ENCODE data around the gene NEMP2. TPM values are rescaled to one million over a fixed set of nuclear protein-coding genes. Genes with fewer than 3 reads are reported as not detected.

Gene NEMP2
- total RNA-seq, 1 donor from 2014 or later: 21.1 TPM

- Mint-ChIP-seq H3K4me1 (peaks cover 10% of the 10 kb centered on the region), H3K36me3 (peaks cover 17% of the 10 kb centered on the region), H3K9me3 (peaks cover 19% of the 10 kb centered on the region), H3K27ac (no peak overlapping the region), H3K27me3 (ENCODE audit: low read depth) (no peaks in the 10 kb centered on the region), H3K4me3 (no peak overlapping the region)
- DNase-seq (ENCODE audit: low spot score in 2 of 2, unreplicated experiment in 2 of 2): no peak
- TF ChIP-seq CTCF (IDR thresholded peaks at IDR 0.05; ENCODE audit: unreplicated experiment): no peak
Observed at GRCh38 chr2:190564838-190565237, 30.3 kb upstream of the NEMP2 start.

GRCh38 chr2:190563646-190564045 is 29.1 kb upstream of the NEMP2 start:
- no peaks in the 10 kb centered on the region for H3K27me3 Mint-ChIP-seq (ENCODE audit: low read depth)
- H3K9me3 Mint-ChIP-seq: peaks cover 19% of the 10 kb centered on the region
- H3K27ac Mint-ChIP-seq: no peak overlapping the region
- TF ChIP-seq CTCF (IDR thresholded peaks at IDR 0.05; ENCODE audit: unreplicated experiment): no peak
- no peak overlapping the region for H3K4me3 Mint-ChIP-seq
- peaks cover 10% of the 10 kb centered on the region for H3K4me1 Mint-ChIP-seq
- no peak for DNase-seq (ENCODE audit: low spot score in 2 of 2, unreplicated experiment in 2 of 2)
- H3K36me3 Mint-ChIP-seq: peaks cover 17% of the 10 kb centered on the region

- Mint-ChIP-seq H3K9me3 (peaks cover 17% of the 10 kb centered on the region), H3K27me3 (ENCODE audit: low read depth) (no peaks in the 10 kb centered on the region), H3K4me3 (no peak overlapping the region), H3K27ac (peak overlapping the region; percentile 52), H3K4me1 (peaks cover 10% of the 10 kb centered on the region), H3K36me3 (peaks cover 15% of the 10 kb centered on the region)
- DNase-seq (ENCODE audit: low spot score in 2 of 2, unreplicated experiment in 2 of 2): no peak
- TF ChIP-seq CTCF (IDR thresholded peaks at IDR 0.05; ENCODE audit: unreplicated experiment): no peak
Observed at GRCh38 chr2:190563109-190563508, 28.6 kb upstream of the NEMP2 start.

GRCh38 chr2:190562121-190562520 is 27.6 kb upstream of the NEMP2 start:
- H3K27ac Mint-ChIP-seq: no peak overlapping the region
- DNase-seq (ENCODE audit: low spot score in 2 of 2, unreplicated experiment in 2 of 2): no peak
- H3K9me3 Mint-ChIP-seq: peaks cover 15% of the 10 kb centered on the region
- H3K27me3 Mint-ChIP-seq (ENCODE audit: low read depth): no peaks in the 10 kb centered on the region
- H3K36me3 Mint-ChIP-seq: peaks cover 8% of the 10 kb centered on the region
- no peak overlapping the region for H3K4me3 Mint-ChIP-seq
- H3K4me1 Mint-ChIP-seq: peaks cover 10% of the 10 kb centered on the region
- no peak for TF ChIP-seq CTCF (IDR thresholded peaks at IDR 0.05; ENCODE audit: unreplicated experiment)

DNA sequence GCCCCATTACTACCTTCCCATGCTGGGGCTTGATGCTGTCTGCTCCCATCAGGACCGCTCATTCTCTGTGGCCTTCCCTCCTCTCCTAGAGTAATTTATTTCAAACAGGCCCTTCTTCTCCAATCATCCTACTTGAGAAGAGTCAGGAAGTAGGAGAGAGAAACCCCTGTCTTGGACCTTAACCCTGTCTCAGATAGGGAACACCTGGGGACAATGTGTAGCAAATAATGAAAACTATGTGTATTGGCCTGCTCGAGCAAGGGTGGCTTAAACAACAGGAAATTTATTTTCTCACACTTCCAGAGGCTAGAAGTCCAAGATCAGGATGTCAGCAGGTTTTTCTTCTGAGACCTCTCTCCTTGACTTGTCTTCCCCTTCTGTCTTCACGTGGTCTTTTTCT is 26.6 kb upstream of the NEMP2 start:
- Mint-ChIP-seq H3K36me3 (peaks cover under 1% of the 10 kb centered on the region), H3K27me3 (ENCODE audit: low read depth) (no peaks in the 10 kb centered on the region), H3K9me3 (peaks cover 14% of the 10 kb centered on the region), H3K4me3 (no peak overlapping the region), H3K4me1 (peaks cover 10% of the 10 kb centered on the region), H3K27ac (no peak overlapping the region)
- TF ChIP-seq CTCF (IDR thresholded peaks at IDR 0.05; ENCODE audit: unreplicated experiment): no peak
- no peak for DNase-seq (ENCODE audit: low spot score in 2 of 2, unreplicated experiment in 2 of 2)
